HG03066 (cell line): Measurements from ENCODE around the gene SP110.
"Not testable (repeated sequence)": the region's sequence is repeated elsewhere in the genome, so short reads cannot be mapped to it uniquely, and the experiment has no call there.

Source experiments
- ATAC-seq: cut with Tn5 transposase; IDR thresholded peaks from one replicate; pipeline ENCODE4 v1.9.1; 2021; ENCODE audit warnings: low read depth; ENCODE audit not compliant: unreplicated experiment

The SP110 gene

GRCh38 chr2:230225486-230225885, 5.7 kb upstream of the SP110 start, which contains the start of gene SP140:
Gene SP140, plus strand, starts transcription at chr2:230225736. Its CDS starts 109 bp downstream, at chr2:230225845.
- peak; percentile 66 for ATAC-seq

- ATAC-seq: no peak
Observed at GRCh38 chr2:230224458-230224857, 4.7 kb upstream of the SP110 start.

- not testable (repeated sequence) for ATAC-seq
Observed at GRCh38 chr2:230222829-230223228, 3.0 kb upstream of the SP110 start.

DNA sequence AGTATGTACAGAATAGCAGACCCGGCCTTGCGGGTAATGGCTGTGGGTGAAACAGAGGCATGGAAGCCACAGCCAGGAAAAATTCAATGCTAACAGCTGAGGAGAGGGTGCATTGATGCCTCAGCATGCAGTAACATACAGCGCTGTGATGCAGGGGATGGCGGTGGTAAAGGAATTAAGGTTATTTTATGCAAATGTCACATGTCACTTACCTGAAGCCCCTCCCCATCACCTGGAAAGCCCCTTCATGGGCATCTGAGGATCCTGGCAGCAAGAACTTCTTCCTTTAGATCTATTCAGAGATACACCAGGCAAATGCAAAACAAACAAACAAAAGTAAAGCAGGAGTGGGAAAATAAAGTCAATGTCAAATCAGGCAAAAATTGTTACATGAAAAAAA, 1.7 kb upstream of the SP110 start:
- no peak for ATAC-seq

- ATAC-seq: no peak
Observed at GRCh38 chr2:230220347-230220969, 674 bp upstream of the SP110 start.

DNA sequence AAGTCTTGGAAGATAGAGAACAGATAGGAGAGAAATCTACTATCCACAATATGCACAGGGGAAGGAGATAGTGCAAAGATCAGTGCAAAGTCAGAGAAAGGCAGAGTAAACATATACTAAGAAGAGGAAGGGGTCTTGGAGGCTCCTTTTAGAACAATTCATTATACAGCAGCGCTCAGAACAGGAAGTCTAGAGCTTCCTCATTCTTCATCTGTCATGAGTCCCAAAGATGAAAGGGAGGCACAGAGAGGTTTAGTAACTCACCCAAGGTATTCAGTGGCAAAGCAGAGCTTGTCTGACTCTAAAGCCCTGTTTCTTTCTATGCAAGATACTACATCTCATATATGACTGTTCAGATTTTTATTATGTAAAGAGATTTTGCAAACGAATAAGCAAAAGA, 1.4 kb downstream of the SP110 start:
- ATAC-seq: no peak

- no peak for ATAC-seq
Observed at GRCh38 chr2:230217424-230217823, 2.4 kb downstream of the SP110 start.

- no peak for ATAC-seq
Observed at GRCh38 chr2:230216489-230216888, 3.3 kb downstream of the SP110 start.

GRCh38 chr2:230209422-230210051, 10.2 kb downstream of the SP110 start:
- no peak for ATAC-seq

DNA sequence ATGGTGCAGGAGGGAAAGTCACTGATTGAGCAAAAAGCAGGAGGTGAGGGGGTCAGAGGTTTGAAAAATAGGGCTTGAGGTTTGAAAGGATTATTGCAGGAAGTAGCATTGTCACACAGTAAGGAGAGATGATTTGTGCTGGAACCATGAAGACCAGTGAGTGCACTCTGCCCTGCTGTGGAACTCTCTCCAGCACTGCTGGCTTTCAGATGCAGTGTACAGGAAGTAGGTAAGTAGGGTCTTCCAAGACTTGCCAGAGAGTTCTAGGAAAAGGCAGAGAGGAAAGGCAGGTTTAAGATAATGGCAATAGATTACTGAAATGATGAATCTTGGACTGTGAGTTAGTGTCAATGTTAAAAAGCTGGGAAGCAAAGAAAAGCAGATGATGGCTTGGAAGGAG, 11.2 kb downstream of the SP110 start:
- no peak for ATAC-seq

DNA sequence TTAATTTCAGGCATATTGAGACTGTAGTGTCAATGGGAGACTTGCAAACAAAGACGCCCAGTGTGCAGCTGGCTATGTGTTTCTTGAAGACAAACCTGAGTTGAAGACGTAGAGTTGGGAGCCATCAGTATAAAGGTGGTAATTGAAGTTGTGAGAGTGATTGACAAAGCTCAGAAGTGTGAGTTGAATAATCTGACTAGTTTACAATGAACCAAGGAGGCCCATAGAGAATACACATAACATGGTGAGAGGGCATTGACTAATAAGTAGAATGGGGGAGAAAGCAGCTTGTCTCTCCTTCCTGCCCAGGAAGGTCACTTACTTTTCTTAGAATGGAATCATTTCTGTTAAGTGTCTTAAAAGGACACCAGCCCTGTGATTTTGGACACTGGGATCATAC, 14.1 kb downstream of the SP110 start:
- ATAC-seq: no peak

- peak; percentile 52 for ATAC-seq
Observed at GRCh38 chr2:230205034-230205433, 14.8 kb downstream of the SP110 start.

DNA sequence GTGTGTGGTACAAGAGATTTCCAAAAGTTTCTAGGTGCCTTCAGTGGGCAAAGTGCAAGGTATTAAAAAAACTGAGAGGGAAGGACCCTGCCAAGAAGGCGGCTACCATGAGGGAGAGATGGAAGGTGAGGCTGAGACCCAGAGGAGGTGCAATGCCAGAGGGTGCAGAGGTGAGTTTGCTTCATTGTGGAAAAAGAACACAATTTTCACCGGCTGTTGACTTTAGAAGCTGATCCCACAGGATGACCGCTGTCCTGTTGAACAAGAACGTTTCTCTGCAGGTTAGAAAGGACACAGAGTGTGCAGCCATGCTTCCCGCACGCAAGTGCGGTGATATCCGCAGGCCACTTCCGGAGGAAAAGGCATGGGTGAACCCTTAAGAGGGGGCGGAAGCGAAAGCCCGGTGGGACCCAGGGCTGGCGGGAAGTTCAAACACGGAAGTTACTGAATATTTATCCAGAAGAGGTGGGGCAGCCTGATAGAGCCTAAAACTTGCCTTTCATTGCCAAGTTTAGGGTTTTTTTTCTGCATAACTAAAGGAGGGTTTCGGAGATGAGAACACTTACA, 16.6 kb downstream of the SP110 start:
- ATAC-seq: peak; percentile 50

GRCh38 chr2:230202430-230203109, 17.2 kb downstream of the SP110 start:
- peak; percentile 47 for ATAC-seq

- no peak for ATAC-seq
Observed at GRCh38 chr2:230184727-230185578, 34.8 kb downstream of the SP110 start.

GRCh38 chr2:230181195-230181594, 38.6 kb downstream of the SP110 start:
- no peak for ATAC-seq

DNA sequence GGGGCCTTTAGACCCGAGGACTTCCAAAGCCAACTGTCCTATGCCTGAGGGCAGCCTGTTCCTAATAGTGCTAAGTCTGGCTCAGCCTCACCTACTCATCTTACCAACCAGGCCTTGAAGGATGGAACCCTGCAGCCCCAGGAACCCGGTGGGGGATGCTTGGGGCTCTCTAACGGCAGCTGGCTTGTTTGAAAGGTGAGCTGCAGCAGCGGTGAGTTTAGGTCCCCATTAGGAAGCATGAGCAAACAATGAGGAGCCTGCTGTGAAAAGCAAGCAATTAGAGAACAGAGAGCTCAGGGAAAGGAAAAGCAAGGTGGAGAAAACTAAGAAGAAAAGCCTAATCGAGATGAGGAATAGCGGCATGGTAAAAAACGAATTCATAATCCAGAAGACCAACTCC, 39.9 kb downstream of the SP110 start:
- ATAC-seq: no peak

DNA sequence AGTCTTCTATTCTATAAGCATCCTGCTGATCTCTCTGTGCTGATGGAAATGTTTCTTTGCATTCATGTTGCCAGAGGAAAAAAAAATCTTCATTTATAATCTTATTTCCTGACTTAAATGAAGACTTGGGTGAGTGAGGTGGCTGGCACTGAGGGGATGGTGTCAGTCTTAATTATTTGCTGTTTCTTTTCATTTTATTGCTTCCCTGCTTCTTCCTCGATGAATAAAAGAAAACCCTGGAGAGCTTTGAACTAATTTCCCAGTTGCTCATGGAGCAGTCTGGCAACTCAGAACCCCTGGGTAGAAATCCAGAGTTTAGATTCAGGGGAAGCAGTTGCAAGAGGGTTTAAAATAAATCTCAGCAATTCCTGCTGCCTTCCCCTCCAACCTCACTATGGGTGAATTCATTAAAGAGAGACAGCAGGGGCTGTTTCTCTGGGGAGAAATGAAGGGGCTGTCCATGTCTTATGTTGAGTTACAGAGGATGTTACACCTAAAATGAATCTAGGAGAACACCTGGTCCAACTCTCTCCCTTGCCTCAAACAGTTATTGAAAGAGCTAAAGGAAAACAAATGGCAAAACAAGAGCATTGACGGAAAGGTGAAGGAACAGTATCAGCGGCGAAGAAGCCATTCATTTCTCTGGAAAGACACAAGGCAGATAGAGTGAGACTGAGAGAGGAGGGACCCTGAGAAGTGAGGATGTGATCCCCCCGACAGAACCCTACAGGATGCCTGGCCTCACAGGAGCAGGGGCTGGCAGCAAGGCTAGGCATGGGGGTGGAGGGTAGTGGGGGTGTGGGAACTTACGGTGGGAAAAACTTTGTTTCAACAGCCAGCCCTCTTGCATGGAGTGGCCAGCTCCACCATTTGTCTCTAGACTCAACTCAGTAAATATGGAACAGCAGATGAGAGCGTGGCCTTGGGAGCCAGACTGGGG, 41.0 kb downstream of the SP110 start:
- ATAC-seq: no peak

DNA sequence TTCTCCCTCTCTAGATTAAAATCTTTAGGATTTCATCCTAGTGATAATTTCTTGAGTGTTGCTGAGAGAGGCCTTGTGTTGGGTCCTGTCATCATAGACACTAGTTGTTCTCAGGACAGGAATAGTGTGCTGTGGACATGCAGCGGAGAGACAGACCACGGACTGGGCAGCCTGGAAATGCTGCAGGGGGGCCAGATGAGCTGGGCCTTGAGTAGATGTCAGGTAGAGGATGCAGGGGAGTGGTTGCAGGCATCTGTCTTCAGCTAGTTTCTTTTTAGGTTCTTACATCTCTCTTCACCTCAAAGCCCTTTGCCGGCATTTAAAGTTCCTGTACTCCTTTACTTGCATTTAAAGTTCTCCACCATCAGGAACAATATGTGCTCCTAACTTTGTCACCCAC, 42.8 kb downstream of the SP110 start:
- no peak for ATAC-seq

GRCh38 chr2:230174466-230174865, 45.3 kb downstream of the SP110 start:
- ATAC-seq: no peak
